ENCODE data around the gene GAA. TPM values are rescaled to one million over a fixed set of nuclear protein-coding genes. Genes with fewer than 3 reads are reported as not detected.

The GAA gene
- total and polyA plus RNA-seq, 2 of the 13 experiments (the other 11 are each of a cell fraction or from before 2014, with no cell fraction given) = 21.6 to 36.4 TPM

- no peaks in the 10 kb centered on the region; a peak in 1 of 5 replicates for H3K36me3 ChIP-seq (replicated peaks in 1 of 2; ENCODE audit: control insufficient read depth in 1 of 2, insufficient read depth in 2 of 2, low read length in 2 of 2)
- BruUV-seq (replicated peaks) = no TSS peak
- no peak for DNase-seq (ENCODE audit: low spot score)
- in situ Hi-C loops (cut with HindIII; ENCODE audit: extremely low pct_ligation_motif_present, low pct_unique_long_range_greater_than_20kb) = no loop called here
- ChIA-PET POLR2A (interaction anchor here (1.4 kb wide), 1 partner anchor 11 kb away, joined by 4 read pairs; no protein-coding TSS in a partner anchor), CTCF (ENCODE audit: low intra/inter-chr PET ratio, low total read pairs) (no interaction called here)
- no peak for ATAC-seq
- no peaks in the 10 kb centered on the region for H3K27me3 ChIP-seq (ENCODE audit: control insufficient read depth in 1 of 2, insufficient read depth in 2 of 2, low read length in 2 of 2)
- H3K4me1 ChIP-seq (ENCODE audit: insufficient read depth, low read length) = no peaks in the 10 kb centered on the region
- H3K27ac ChIP-seq (ENCODE audit: extremely low read length, insufficient read depth, low read length) = no peak overlapping the region
- H3K9me3 ChIP-seq (ENCODE audit: low read length) = no peaks in the 10 kb centered on the region
- WGBS (ENCODE audit: low lambda C conversion rate) = 95% methylated on average over 9 of the region's 10 CpGs
- H2AFZ ChIP-seq (ENCODE audit: low read length) = no peak overlapping the region
- intact Hi-C loops (cut with micrococcal nuclease; ENCODE audit: unreplicated experiment) = no loop called here
- no peaks in the 10 kb centered on the region for H3K79me2 ChIP-seq (ENCODE audit: insufficient read depth, low read length)
- no peak for FAIRE-seq
- H3K9ac ChIP-seq (ENCODE audit: insufficient read depth, low read depth, low read length) = no peak overlapping the region
- no peak overlapping the region for H3K4me2 ChIP-seq (ENCODE audit: low read depth, low read length)
- no peaks in the 10 kb centered on the region for H4K20me1 ChIP-seq (ENCODE audit: insufficient read depth, low read length)
- H3K4me3 ChIP-seq (replicated peaks in 1 of 3; ENCODE audit: insufficient read depth in 1 of 3, low read depth in 2 of 3, low read length in 3 of 3) = no peak overlapping the region
- TF ChIP-seq ZNF605 (CRISPR knock-in tag; IDR thresholded peaks at IDR 0.05) (no peak), ZNF30 (CRISPR knock-in tag; IDR thresholded peaks at IDR 0.05) (no peak), ZNF746 (CRISPR knock-in tag; IDR thresholded peaks at IDR 0.05) (no peak), SP1 (IDR thresholded peaks at IDR 0.05) (no peak), SP1 (CRISPR knock-in tag; IDR thresholded peaks at IDR 0.05) (no peak), ZFX (CRISPR knock-in tag; IDR thresholded peaks at IDR 0.05; ENCODE audit: low read depth) (no peak), CENPBD1 (CRISPR knock-in tag; IDR thresholded peaks at IDR 0.05; ENCODE audit: borderline replicate concordance, low read depth) (no peak), TCF12 (IDR thresholded peaks at IDR 0.05) (no peak), TCF12 (CRISPR knock-in tag; IDR thresholded peaks at IDR 0.05) (no peak), NCOA5 (CRISPR knock-in tag; IDR thresholded peaks at IDR 0.05) (no peak), ZNF530 (CRISPR knock-in tag; IDR thresholded peaks at IDR 0.05; ENCODE audit: low read depth) (no peak), GZF1 (CRISPR knock-in tag; IDR thresholded peaks at IDR 0.05) (no peak), HOXA9 (CRISPR knock-in tag; IDR thresholded peaks at IDR 0.05; ENCODE audit: borderline replicate concordance) (no peak), ATF7-NPFF (CRISPR knock-in tag; IDR thresholded peaks at IDR 0.05; ENCODE audit: low read depth) (no peak), ZNF205 (CRISPR knock-in tag; IDR thresholded peaks at IDR 0.05) (no peak), MLXIP (CRISPR knock-in tag; IDR thresholded peaks at IDR 0.05; ENCODE audit: borderline replicate concordance) (no peak), FOXA3 (CRISPR knock-in tag; IDR thresholded peaks at IDR 0.05) (no peak)
- TF ChIP-seq, protein P1, sequence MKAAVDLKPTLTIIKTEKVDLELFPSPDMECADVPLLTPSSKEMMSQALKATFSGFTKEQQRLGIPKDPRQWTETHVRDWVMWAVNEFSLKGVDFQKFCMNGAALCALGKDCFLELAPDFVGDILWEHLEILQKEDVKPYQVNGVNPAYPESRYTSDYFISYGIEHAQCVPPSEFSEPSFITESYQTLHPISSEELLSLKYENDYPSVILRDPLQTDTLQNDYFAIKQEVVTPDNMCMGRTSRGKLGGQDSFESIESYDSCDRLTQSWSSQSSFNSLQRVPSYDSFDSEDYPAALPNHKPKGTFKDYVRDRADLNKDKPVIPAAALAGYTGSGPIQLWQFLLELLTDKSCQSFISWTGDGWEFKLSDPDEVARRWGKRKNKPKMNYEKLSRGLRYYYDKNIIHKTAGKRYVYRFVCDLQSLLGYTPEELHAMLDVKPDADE (CRISPR knock-in tag; IDR thresholded peaks at IDR 0.05) = no peak
- TF ChIP-seq, protein P2, sequence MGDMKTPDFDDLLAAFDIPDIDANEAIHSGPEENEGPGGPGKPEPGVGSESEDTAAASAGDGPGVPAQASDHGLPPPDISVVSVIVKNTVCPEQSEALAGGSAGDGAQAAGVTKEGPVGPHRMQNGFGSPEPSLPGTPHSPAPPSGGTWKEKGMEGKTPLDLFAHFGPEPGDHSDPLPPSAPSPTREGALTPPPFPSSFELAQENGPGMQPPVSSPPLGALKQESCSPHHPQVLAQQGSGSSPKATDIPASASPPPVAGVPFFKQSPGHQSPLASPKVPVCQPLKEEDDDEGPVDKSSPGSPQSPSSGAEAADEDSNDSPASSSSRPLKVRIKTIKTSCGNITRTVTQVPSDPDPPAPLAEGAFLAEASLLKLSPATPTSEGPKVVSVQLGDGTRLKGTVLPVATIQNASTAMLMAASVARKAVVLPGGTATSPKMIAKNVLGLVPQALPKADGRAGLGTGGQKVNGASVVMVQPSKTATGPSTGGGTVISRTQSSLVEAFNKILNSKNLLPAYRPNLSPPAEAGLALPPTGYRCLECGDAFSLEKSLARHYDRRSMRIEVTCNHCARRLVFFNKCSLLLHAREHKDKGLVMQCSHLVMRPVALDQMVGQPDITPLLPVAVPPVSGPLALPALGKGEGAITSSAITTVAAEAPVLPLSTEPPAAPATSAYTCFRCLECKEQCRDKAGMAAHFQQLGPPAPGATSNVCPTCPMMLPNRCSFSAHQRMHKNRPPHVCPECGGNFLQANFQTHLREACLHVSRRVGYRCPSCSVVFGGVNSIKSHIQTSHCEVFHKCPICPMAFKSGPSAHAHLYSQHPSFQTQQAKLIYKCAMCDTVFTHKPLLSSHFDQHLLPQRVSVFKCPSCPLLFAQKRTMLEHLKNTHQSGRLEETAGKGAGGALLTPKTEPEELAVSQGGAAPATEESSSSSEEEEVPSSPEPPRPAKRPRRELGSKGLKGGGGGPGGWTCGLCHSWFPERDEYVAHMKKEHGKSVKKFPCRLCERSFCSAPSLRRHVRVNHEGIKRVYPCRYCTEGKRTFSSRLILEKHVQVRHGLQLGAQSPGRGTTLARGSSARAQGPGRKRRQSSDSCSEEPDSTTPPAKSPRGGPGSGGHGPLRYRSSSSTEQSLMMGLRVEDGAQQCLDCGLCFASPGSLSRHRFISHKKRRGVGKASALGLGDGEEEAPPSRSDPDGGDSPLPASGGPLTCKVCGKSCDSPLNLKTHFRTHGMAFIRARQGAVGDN (CRISPR knock-in tag; IDR thresholded peaks at IDR 0.05) = no peak
Observed at GRCh38 chr17:80053102-80053501, 48.3 kb upstream of the GAA start.

Data from HepG2 (cell line).